GM19240 (cell line): ENCODE measurements around the gene TMEM50A.
A peak's percentile ranks its signal among the peaks of the same experiment; 100 is the strongest.
"Not testable (repeated sequence)": the region's sequence is repeated elsewhere in the genome, so short reads cannot be mapped to it uniquely, and the experiment has no call there.

ENCODE experiments used
- DNase-seq: peaks from one replicate; pipeline ENCODE4 v3.0.0; 2011; ENCODE audit warnings: low spot score; ENCODE audit not compliant: insufficient read length

The TMEM50A gene

DNA sequence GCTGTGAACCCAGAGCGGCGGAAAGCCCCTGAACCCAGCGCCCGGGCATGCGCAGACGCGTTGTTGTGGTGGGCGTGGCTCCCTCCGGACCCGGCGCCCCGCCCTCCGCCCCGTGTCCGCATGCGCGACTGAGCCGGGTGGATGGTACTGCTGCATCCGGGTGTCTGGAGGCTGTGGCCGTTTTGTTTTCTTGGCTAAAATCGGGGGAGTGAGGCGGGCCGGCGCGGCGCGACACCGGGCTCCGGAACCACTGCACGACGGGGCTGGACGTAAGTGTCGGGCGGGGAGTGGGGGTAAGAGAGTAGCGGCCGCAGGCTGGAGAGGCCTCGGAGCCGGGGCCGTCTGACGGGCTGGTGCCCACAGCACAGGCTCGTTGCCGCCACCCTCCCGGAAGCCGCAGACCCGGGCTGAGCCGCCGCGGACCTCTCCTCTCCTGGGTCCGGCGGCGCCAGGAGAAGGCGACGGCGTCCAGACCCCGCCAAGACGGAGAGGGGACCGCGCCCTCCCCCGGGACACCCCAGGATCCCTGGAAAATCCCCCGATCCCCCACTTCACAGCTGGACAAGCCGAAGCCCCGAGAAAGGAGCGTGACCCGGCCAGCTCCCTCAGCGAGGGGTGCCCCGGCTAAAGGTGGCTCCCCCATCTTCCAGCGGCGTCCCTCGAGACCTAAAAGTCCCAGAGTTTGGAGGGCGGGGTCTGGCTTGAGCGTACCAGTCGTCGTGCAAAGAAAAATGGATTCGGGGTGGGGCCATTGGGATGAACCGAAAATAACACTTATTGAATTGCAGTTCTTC, at the start of gene TMEM50A:
Gene TMEM50A, plus strand, starts transcription at position 147 of the 794 bp plus-strand sequence. CDS start 2,153 bp downstream, outside the sequence.
- peak; percentile 56 for DNase-seq

DNA sequence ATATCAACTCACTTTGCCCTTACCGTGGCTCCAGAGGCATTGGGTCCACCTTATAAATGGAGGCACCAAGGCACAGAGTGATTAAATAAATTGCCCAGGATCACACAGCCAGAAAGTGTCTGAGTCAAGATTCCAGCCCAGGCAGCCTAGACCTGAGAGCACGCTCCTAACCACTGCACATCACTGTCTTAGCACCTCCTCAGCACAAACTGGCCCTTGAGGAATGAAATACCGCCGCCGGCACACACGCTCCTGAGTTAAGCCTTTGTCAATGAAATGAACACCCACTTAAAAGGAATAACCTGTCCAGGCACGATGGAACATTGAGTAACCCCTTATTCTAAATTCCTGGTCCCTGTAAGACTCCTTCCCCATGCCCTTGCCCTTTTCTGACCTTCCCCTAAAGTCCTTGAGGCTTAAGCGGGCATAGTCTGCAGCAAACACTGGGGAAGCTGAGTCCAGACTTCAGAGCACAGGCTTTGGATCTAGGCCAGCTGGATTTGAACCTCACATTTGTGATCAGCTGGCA, 49.5 kb upstream of the TMEM50A start:
- not testable (repeated sequence) for DNase-seq

DNA sequence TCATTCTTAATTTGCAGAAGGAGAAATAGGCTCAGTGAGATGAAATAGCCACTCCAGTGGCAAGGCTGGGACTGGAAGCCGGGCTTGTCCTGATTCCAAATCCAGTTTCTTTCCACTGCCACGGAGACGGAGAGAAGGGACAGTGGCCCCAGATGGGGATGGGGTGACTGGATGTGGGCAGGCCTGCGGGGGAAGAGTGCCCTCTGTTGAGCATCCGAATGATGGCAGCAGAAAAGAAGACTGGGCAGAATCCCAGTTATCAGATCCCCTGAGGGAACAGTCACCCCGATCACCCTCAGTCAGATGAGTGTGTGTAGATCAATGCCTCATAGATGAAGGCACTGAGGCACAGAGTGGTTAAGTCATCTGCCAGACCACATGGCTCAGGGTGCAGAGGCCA, 48.1 kb upstream of the TMEM50A start:
- DNase-seq = not testable (repeated sequence)

DNA sequence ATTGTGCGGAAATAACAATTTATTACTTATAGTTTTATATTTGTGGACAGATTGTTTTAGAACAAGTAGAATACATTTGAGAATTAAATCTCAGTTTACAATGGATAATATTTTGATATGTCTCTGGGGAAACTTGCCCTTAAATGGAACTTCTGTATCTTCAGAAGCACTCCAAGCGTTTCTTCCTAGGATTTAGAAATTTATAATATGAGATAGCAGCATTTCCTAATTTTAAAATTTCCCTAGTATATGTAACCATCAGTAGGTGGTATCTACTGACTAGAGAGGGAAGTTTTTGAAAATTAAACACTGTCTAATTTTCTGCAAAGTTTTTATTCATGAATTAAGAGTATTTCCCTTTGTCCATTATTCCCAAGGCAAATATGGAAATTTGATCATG, 44.7 kb upstream of the TMEM50A start:
- DNase-seq = not testable (repeated sequence)

DNA sequence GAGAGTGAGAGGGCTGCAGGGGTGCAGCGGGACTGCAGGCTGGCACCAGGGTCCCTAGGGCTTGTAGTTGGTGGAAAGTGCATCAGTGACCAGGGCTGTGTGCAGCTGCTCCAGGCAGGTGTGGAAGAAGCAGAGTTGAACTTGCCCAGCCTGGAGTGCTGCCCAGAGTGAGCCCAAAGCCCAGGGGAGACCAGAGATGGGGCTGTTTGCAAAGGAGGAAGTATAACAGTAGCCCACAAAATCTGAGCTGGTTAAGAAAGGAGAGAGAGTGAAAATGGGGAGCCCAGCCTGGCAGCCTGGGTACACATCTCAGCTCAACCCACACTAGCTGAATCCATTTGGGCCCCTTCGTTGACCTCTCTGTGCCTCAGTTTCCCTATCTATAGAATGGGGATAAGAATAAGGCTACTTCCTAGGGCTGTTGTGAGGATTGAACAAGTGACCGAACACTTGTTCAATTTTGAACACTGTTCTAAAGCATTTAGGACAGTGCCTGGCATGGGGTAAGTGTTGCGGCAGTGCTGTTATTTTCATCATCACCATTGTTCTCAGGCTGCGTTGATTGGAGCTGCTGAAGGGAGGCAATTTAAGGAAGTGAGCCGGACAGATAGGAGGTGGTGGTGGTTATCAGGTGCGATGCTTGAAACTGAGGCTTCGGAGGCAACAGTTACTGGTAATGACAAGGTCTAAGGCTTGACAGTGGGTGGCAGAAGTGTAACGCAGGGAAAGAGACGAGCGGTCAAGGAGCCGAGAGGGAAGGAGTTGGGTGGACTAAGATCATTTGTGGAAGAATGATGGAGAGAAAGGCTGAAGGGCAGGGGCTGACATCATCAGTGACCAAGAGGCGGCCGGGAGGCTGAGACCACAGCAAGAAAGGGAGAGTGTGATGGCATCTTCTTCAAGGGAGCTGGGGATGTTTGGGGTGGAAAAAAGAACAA, 43.0 kb upstream of the TMEM50A start:
- not testable (repeated sequence) for DNase-seq

DNA sequence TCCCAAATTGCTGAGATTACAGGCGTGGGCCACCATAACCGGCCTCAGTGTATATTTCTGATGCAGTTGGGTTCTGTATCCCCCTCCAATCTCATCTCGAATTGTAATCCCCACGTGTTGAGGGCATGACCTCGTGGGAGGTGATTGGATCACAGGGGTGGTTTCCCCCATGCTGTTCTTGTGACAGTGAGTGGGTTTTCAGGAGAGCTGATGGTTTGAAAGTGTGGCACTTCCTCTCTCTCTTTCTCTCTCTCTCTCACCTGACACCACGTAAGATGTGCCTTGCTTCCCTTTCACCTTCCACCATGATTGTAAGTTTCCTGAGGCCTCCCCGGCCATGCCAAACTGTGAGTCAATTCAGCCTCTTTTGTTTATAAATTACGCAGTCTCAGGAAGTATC, 41.6 kb upstream of the TMEM50A start:
- not testable (repeated sequence) for DNase-seq

DNA sequence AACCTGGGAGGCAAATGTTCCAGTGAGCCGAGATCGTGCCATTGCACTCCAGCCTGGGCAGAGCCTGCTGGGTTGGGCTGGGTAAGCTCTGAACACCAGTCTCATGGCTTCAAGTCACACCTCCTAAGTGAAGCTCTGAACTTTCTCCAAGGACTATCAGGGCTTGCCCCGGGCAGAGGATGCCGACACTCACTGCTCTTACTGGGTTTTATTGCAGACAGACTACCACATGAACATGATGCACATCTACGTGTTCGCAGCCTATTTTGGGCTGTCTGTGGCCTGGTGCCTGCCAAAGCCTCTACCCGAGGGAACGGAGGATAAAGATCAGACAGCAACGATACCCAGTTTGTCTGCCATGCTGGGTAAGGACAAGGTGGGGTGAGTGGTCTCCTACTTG, 37.4 kb upstream of the TMEM50A start:
- DNase-seq = not testable (repeated sequence)

DNA sequence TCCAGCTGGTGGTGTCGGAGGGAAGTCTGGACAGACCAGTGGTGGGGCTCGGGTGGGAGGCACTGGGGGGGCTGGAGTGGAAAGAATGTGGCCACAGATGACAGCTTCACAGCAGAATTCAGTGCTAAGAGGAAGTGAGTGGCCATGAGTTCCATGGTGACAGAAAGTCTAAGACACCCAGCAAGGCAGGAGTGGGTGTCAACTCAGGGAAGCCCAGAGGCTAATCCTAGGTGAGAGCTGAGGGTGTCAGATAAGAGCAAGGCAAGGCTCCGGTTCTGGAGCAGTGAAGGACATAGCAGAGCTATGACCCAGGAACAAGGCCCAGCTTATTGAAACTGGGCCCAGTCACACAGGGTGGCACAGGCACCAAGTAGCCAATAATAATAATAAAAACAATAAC, 35.8 kb upstream of the TMEM50A start:
- not testable (repeated sequence) for DNase-seq

DNA sequence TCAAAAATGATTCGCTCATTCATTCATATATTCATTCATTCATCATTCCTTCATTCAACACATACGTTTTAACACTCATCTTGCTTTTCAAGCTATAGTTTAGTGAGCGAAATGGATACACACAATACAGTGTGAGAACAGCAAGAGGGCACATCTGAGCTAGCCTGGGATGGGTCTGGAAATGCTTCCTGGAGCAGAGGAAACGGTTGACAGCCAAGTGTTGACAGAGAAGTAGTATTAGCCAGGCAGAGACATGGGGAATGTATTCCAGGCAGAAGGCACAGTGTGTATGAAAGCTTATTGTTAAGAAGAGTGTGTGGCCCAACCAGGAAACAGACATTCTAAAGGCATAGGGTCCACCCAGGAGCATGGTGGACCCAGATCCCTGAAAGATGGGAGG, 33.2 kb upstream of the TMEM50A start:
- not testable (repeated sequence) for DNase-seq

DNA sequence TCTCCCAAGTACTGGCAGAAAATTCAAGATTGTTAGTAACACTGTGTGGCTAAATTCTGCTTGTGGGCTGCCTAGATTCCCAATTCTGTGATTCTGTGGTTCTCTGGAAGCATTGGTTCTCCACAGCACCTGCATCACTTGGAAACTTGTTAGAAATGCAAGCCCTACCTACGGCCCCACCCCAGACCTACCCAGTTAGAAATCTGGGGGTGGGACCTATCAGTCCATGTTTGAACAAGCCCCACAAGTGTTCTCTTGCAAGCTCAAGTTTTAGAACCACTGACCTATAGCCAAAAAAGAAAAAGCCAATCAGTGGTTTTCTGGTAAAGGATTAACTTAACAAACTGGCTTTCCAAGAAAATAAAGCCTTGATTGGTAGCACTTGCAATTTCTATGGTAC, 30.0 kb upstream of the TMEM50A start:
- DNase-seq = not testable (repeated sequence)

DNA sequence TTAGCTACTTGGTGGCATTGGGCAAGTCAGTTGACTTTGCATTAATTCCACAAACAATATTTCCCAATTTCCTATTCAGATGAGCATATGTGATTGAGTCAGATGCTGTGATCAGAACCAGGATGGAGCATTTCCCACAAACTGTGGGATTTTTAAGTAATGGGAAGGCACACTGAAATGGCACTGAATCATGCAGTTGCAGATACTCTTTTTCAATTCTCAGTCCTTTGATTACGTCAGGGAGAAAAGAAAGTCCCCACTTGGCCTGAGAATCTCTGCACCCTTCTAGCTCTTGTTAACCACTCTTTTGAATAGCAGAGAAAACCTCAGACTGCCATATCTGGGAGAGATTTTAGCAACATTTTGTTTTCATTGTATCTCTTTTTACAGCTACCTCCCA, 29.0 kb upstream of the TMEM50A start:
- DNase-seq = not testable (repeated sequence)

DNA sequence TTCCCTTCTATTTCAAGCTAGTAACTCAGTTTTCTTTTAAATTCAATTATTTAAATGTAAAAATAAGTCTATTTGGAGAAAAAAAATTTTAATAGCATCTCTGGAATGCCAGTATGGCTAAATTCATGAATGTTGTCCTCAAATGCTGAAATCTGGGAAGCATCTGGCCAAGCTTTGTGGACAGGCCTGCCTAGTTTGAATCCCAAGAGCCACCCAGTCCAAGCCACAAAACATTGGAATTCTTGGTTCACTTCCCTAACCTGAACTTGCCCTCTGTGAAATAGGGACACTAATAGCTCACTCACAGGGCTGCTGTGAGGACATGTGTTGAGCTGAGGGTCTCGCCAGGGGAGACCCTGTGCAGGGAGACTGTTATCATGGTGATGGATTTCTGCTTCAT, 28.6 kb upstream of the TMEM50A start:
- not testable (repeated sequence) for DNase-seq

DNA sequence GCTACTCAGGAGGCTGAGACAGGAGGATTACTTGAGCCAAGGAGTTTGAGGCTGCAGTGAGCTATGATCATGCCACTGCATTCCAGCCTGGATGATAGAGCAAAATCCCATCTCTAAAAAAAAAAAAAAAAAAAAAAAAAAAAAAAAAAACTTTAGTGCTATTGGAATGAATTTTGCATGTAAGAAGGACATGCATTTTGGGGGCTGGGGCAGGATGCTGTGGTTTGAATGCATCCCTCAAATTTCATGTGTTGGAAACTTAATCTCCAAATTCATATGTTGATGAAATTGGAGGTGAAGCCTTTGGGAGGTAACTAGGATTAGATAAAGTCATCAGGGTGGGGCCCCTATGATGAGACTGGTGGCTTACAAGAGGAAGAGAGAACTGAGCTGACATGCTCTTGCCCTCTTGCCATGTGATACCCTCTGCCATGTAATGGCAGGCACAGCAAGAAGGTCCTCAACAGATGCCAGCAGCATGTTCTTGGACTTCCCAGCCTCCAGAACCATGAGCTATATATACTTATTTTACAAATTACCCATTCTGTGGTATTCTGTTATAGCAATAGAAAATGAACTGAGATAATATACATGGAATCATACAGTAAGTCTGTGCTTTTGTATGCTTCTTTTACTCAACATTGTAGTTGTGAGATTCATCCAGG, 25.2 kb upstream of the TMEM50A start:
- not testable (repeated sequence) for DNase-seq

DNA sequence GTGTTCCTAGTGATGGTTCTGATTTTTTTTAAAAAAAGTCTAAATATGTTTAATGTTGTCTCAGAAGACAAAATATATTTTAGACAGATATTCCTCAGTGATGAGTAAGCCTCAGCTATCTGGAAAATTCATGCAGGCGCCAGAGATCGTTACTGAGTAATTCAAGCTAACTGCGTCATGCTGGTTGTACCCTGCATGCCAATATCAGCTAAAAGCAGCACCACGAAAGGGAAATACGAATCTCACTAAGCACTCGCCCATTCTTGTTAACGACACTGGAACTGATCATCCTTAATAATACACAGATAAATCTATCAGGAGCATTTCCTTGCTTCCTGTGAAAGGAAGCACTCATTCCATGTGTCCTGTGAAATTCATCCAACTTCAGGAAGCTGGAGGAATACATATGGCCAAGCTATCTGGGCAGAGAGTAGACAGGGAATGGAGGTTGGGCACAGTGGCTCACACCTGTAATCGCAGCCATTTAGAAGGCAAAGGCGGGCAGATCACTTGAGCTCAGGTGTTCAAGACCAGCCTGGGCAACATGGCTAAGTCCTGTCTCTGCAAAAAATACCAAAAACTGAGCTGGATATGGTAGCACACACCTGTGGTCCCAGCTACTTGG, 17.7 kb upstream of the TMEM50A start:
- DNase-seq = not testable (repeated sequence)

DNA sequence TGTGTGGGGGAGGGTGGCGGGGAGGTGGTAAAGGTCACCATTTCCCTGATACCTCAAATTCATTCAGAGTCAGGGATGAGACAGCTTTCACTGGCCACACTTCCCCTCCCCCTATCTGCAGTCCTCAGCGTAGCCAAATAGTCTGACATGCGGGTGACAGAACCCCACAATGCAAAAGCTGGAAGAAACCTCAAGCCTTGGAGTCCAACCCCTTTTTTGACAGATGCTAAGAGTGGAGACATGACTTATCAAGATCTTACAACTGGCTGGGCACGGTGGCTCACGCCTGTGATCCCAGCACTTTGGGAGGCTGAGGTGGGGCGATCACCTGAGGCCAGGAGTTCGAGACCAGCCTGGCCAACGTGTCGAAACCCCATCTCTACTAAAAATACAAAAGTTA, 16.0 kb upstream of the TMEM50A start:
- not testable (repeated sequence) for DNase-seq

DNA sequence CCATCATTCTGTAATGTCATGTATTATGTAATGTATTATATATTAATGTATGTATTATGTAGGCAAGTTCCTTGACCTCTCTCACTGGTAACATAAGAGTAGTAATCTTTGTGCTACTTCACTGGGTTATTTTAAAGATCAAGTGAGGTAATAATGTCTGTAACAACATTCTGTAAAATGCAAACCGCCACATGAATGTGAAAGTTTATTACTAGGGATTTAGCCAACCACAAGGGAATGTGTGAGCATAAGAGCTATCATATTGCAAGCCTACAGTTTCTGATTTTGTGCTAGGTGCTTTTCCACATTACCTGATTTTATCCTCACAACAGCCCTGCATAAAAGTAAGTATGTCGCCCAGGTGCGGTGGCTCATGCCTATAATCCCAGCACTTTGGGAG, 13.7 kb upstream of the TMEM50A start:
- not testable (repeated sequence) for DNase-seq

DNA sequence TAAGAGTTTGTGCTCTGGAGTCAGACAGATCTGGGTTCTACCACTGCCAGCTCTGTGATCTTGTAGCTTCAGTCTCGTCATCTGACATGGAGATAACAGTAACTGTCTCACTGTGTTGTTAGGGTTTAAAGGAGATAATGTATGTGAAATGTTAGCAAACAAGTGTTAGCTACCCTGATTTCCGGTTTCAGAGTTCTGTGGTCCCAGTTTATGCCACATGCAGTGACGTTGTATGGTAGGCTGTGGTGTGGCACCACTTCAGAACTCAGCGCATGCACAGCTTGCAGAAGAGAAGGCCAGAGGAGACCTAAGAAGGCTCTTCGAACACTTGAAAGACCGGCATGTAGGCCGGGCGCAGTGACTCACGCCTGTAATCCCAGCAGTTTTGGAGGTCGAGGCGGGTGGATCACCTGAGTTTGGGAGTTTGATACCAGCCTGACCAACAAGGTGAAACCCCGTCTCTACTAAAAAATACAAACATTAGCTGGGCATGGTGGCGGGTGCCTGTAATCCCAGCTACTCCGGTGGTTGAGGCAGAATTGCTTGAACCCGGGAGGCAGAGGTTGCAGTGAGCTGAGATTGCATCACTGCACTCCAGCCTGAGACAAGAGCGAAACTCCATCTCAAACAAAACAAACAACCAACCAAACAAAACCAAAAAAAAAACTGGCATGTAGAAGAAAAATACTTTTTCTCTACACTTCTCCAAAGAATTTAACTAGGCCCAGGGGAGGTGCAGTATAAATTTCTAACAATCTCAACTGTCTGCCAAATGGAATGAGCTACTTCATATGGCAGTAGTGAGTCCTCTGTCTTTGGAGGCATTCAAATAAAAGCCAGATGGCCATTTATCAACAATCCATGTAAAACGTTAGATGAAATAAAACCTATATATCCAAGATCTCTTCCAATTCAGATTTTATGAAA, 10.0 kb upstream of the TMEM50A start:
- DNase-seq = not testable (repeated sequence)

DNA sequence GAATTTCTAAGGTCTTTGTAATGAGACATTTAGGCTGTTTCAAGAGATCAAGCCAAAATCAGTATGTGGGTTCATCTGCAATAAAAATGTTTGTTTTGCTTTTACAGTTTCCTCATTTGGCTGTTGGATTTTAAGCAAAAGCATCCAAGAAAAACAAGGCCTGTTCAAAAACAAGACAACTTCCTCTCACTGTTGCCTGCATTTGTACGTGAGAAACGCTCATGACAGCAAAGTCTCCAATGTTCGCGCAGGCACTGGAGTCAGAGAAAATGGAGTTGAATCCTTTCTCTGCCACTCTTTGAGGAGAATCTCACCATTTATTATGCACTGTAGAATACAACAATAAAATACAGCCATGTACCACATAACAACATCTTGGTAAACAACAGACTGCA, 9.3 kb upstream of the TMEM50A start:
- not testable (repeated sequence) for DNase-seq

DNA sequence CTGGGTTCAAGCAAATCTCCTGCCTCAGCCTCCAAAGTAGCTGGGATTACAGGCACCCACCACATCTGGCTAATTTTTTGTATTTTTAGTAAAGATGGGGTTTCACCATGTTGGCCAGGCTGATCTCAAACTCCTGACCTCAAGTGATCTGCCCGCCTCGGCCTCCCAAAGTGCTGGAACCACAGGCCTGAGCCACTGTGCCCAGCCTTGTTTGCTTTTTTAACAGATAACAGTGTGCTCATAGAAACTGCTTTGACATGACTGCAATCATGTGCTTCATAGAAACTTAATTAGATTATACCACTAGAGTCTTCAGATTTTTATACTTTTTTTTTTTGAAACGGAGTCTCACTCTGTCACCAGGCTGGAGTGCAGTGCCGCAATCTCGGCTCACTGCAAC, 8.8 kb upstream of the TMEM50A start:
- not testable (repeated sequence) for DNase-seq

DNA sequence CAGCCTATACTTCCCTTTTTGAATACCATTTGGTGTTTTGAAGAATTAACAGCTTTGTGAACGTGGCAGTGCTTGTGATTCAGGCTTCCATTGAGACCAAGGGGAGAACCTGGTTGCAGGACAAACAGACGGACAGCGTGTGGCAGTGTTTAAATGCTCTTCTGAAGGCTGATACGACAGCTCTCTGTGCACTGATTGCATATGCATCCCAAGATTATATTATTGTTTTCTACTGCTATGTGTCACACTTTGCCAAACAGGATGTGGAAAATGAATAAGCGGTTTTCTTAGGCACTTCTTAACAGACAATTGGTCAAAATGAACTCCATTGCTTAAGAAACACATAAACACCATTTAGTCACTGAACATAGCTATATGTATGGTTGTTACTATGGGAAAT, 8.2 kb upstream of the TMEM50A start:
- not testable (repeated sequence) for DNase-seq
